Endometrium (tissue), 2 donors: ENCODE data around the gene SEC14L2.

Experiments used
- FAIRE-seq: peaks from 2 replicates; lab custom pipeline; 2012; peaks lifted over from hg19 to GRCh38; lab: Jason Lieb, UNC
- donor health status: control.
- donor health status: control.

SEC14L2 gene

DNA sequence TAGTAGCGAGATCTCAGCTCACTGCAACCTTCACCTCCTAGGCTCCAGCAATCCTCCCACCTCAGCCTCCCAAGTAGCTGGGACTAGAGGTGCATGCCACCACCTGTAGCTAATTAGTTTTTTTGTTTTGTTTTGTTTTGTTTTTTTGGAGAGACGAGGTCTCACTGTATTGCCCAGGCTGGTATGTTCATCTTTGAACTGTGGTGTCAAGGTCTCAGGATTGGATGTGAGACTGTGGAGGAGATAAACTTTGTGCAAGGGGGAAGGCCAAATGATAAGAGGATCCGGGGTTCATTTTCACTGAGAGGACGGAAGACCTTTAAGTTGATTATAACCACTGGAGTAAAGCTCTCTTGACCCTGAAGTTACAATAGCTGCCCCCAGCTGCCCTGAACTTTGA is 8.9 kb downstream of the SEC14L2 start:
- FAIRE-seq = no peak

GRCh38 chr22:30406400-30406799 is 9.6 kb downstream of the SEC14L2 start:
- no peak for FAIRE-seq

- no peak for FAIRE-seq
Observed at GRCh38 chr22:30408388-30409102, 11.7 kb downstream of the SEC14L2 start.

DNA sequence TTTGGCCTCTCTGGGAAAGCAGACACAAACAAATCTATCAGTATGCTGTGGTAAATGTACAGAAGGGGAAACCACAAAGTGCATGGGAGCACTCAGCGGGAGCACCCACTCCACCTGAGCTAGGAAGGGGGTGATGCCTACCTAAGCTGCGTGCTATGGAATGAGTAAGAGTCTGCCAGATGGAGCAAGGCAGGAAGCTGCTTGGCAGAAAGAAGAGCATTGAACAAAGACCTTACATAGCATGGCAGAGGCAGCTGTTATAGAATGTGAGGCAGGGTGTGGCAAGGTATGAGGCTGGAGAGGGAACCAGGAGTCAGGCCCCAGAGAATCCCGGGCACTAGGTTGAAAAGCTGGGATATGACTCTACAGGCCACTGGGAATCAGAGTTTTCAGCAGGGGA is 15.0 kb downstream of the SEC14L2 start:
- FAIRE-seq = no peak

- FAIRE-seq = no peak
Observed at GRCh38 chr22:30413001-30413400, 16.2 kb downstream of the SEC14L2 start.

- FAIRE-seq = no peak
Observed at GRCh38 chr22:30413745-30414524, 17.1 kb downstream of the SEC14L2 start.

DNA sequence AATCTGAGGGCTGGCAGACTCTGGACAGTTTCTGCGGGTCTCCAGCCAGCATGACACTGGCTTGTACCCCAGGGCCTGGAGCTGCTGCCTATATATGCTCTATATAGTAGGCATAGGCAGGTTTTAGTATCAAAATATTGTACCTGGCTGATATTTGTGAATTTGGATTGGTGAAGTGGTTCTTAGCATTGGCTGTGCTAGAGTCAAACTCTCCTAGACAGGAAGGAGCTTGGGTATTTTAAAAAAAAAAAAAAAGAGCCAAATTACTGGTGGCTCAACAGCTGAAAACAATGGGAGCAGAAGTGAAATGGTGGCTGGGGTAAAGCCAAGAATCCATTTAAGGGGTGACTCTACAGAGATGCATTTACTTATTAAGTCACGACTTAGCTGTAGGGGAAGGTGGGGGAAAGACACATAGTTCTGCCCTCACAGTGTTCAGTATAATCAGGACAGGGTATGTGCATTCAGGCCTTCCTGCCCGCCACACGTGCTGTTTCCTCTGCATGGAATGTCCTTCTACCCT is 17.8 kb downstream of the SEC14L2 start:
- no peak for FAIRE-seq

DNA sequence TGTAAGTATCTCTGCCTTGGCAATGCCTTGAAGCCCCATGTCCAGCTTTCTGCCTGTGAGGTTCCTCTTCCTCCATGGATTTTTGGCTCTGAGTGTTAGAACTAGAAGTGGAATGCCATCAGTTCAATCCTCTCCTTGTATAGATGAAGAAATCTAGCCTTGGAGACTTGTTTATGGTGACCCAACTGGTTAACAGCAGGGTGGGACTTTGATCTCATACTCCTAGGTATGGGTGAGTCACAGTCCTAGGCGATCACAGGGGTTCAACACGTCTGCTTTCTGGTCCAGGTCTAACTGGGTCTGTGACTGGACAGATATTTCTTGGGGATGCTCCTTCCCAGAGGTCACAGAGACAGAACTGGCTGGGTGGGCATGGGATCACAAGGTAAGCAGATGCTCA is 19.6 kb downstream of the SEC14L2 start:
- no peak for FAIRE-seq

DNA sequence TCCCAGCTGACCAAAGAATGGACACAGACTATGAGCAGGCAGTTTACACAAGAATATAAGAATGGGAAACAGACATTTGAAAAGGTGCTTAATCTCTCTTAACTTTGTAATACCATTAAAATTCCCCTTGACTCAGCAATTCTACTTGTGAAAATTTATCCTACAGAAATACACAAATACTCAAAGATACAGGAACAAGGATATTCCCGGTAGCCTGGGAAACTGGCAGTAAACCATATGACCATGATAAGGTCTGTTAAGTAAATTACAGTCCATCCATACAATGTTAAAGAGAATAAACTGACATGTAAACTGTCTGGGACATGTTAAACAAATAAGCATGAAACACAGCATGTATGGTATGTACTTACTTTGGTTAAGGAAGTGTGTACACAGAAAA is 20.0 kb downstream of the SEC14L2 start:
- no peak for FAIRE-seq

GRCh38 chr22:30420347-30421125 is 23.7 kb downstream of the SEC14L2 start:
- FAIRE-seq = no peak

GRCh38 chr22:30421695-30422480 is 25.1 kb downstream of the SEC14L2 start:
- no peak for FAIRE-seq

DNA sequence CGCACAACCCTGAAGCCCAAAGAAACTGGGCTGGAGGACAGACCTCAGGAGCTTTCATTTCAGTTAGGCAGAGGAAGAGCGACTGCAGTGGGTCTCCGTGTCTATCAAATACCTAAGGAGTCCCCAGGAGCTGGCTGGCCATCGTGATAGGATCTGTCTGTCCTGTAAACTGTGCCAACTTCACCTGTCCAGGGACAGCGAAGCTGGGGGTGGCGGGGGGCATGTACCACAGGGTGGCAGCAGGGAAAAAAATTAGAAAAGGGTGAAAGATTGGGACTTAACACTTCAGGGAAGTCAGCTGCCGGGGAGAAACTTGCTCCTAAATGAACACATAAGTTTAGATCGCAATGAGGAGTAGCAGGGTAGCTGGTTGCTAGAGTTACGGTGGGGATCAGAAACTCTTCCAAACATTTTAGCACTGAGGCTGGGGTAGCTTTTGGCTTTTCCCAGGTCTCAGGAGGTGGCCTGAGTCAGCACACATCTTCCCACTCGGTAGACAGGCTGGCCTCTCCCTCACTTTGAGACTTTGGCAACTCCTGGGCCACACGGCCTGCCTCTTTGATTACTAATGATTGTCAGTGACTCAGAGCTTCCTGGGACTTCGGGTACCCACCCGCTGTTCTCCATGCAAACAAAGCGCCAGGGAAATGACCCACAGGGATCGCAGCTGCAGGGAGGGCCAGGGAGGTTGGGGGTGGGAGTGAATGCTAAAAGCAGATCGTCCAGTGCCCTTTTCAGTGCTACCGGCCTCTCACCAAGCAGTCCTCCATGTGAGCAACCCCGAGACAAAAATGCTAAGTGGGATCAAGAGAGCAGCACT is 25.9 kb downstream of the SEC14L2 start:
- no peak for FAIRE-seq

DNA sequence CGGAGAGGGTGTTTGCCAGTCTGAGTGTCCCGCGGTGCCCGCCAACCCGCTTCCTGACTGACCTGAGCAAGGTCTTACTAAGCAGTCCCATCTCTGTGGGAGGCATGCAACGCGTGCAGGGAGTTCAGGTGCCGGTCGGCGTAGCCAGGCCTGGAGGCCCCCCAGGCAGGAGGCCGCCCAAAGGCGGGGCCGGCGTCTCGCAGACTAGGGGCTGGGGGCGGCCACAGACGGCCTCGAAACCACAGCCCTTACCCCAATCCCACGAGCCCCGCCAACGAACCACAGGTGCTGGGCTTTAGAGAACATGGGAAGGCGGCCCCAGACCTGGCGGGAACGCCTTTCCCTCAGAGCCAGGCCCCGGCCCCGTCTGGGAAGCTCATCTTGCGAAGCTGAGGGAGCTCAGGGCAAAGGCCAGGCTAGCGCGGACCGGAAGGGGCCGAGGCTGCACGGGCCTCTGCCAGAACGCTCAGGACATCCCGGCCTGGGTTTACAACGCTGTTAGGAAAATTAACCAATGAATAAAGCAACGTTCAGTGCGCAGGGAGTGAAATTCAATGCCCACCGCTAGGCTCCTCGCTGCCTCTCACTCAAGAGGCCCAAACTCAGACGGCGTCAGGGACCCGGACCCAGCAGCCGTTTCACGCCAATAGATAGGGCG is 26.6 kb downstream of the SEC14L2 start:
- no peak for FAIRE-seq

GRCh38 chr22:30423959-30424533 is 27.2 kb downstream of the SEC14L2 start:
- FAIRE-seq = peak; percentile 97

- no peak for FAIRE-seq
Observed at GRCh38 chr22:30424534-30425326, 27.9 kb downstream of the SEC14L2 start.

GRCh38 chr22:30425327-30425615 is 28.5 kb downstream of the SEC14L2 start:
- FAIRE-seq = no peak

DNA sequence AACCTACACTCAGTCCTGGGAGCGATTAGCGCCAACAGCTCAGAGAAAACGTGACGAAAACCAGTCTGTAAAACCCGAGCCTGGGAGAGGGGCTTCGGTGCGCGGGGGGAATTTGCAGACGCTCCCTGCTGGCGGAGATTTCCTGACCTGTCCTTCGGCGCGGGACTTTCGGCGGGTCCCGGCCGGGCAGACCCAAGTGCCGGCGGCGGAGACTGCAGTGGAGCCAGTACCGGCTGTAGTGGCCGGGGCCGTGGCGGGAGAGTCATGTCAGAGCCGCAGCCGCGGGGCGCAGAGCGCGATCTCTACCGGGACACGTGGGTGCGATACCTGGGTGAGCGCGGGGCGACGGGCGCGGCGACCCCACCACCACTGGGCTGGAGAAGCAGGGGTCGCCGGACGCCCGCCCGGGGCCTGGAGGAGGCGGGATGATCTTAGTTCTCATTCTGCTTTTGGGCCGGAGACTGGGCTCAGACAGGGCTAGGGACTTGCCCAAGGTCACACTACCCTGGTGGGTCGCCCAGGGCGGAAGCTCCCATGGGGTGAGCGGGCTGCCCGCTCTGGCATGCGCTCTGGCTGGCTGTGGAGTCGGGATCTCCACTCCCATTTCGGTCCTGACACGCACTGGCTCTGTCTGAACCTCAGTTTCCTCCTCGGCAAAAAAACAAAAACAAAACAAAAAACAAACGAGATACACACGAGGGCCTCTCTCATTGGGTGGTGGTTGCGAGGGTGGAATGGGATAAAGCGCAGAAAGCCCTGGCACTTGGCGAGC is 29.0 kb downstream of the SEC14L2 start, which contains the start of gene MTFP1:
TSS of gene MTFP1 (plus strand) at position 153 of the 772 bp plus-strand sequence. CDS start at position 265, 112 bp downstream.
- FAIRE-seq = no peak
